Measurements from ENCODE around the gene MAPK9.

Gene MAPK9

GRCh38 chr5:180291943-180292831 is at the start of gene MAPK9:
TSS of gene MAPK9 (minus strand) at chr5:180292083. CDS start at chr5:180280561, 11,522 bp downstream.
- H3K4me2 ChIP-seq (ENCODE audit: low read depth, low read length, poor library complexity, severe bottlenecking): peak within 1 kb of the TSS; percentile 92
- H3K36me3 ChIP-seq (ENCODE audit: insufficient read depth, low read length): no peaks in the 10 kb centered on the region
- peaks cover 4% of the 10 kb centered on the region for H4K20me1 ChIP-seq (ENCODE audit: insufficient read depth, low read length, poor library complexity, severe bottlenecking)
- H3K4me1 ChIP-seq (ENCODE audit: insufficient read depth, low read length, poor library complexity, severe bottlenecking): peaks cover 14% of the 10 kb centered on the region
- no peaks in the 10 kb centered on the region for H3K27me3 ChIP-seq (ENCODE audit: insufficient read depth, low read length, poor library complexity, severe bottlenecking)
- TF ChIP-seq EZH2phosphoT487 (IDR thresholded peaks at IDR 0.05; ENCODE audit: borderline replicate concordance) (no peak), CTCF (conservative IDR thresholded peaks at IDR 0.05; ENCODE audit: low read length) (no peak)
- H3F3A ChIP-seq (ENCODE audit: low read depth): no peaks in the 10 kb centered on the region
- no peaks in the 10 kb centered on the region for H3K9me3 ChIP-seq (ENCODE audit: insufficient read depth, low read depth, low read length)
- peak within 1 kb of the TSS; percentile 79 for H3K9ac ChIP-seq (ENCODE audit: low read depth, low read length, poor library complexity, severe bottlenecking)
- peak within 1 kb of the TSS; percentile 83 for H3K4me3 ChIP-seq (ENCODE audit: low read length, poor library complexity, severe bottlenecking)
- peaks cover 26% of the 10 kb centered on the region for H3K79me2 ChIP-seq (ENCODE audit: insufficient read depth, low read length)
- peak within 1 kb of the TSS; percentile 87; the same call in 1 of the 2 replicates for H2AFZ ChIP-seq (ENCODE audit: low read length)
- no peaks in the 10 kb centered on the region for H3K9me2 ChIP-seq (replicated peaks; ENCODE audit: low read depth, low read length)

- no peaks in the 10 kb centered on the region for H3K79me2 ChIP-seq (ENCODE audit: insufficient read depth, low read length)
- H3K27me3 ChIP-seq (ENCODE audit: insufficient read depth, low read length, poor library complexity, severe bottlenecking): no peaks in the 10 kb centered on the region
- H3K36me3 ChIP-seq (ENCODE audit: insufficient read depth, low read length): no peaks in the 10 kb centered on the region
- H3K4me2 ChIP-seq (ENCODE audit: low read depth, low read length, poor library complexity, severe bottlenecking): no peak overlapping the region
- H3K9ac ChIP-seq (ENCODE audit: low read depth, low read length, poor library complexity, severe bottlenecking): no peak overlapping the region
- H3K9me2 ChIP-seq (replicated peaks; ENCODE audit: low read depth, low read length): no peaks in the 10 kb centered on the region
- no peaks in the 10 kb centered on the region for H3F3A ChIP-seq (ENCODE audit: low read depth)
- TF ChIP-seq EZH2phosphoT487 (IDR thresholded peaks at IDR 0.05; ENCODE audit: borderline replicate concordance) (no peak), CTCF (conservative IDR thresholded peaks at IDR 0.05; ENCODE audit: low read length) (no peak)
- no peak overlapping the region for H2AFZ ChIP-seq (ENCODE audit: low read length)
- H3K9me3 ChIP-seq (ENCODE audit: insufficient read depth, low read depth, low read length): no peaks in the 10 kb centered on the region
- H4K20me1 ChIP-seq (ENCODE audit: insufficient read depth, low read length, poor library complexity, severe bottlenecking): no peaks in the 10 kb centered on the region
- H3K4me3 ChIP-seq (ENCODE audit: low read length, poor library complexity, severe bottlenecking): no peak overlapping the region
- no peaks in the 10 kb centered on the region for H3K4me1 ChIP-seq (ENCODE audit: insufficient read depth, low read length, poor library complexity, severe bottlenecking)
Measured at GRCh38 chr5:180341595-180341994, 49.7 kb upstream of the MAPK9 start.

- no peaks in the 10 kb centered on the region for H3K4me1 ChIP-seq (ENCODE audit: insufficient read depth, low read length, poor library complexity, severe bottlenecking)
- H3K9ac ChIP-seq (ENCODE audit: low read depth, low read length, poor library complexity, severe bottlenecking): no peak overlapping the region
- H4K20me1 ChIP-seq (ENCODE audit: insufficient read depth, low read length, poor library complexity, severe bottlenecking): no peaks in the 10 kb centered on the region
- H3K9me3 ChIP-seq (ENCODE audit: insufficient read depth, low read depth, low read length): no peaks in the 10 kb centered on the region
- H2AFZ ChIP-seq (ENCODE audit: low read length): no peak overlapping the region
- no peaks in the 10 kb centered on the region for H3K9me2 ChIP-seq (replicated peaks; ENCODE audit: low read depth, low read length)
- no peak for TF ChIP-seq EZH2phosphoT487 (IDR thresholded peaks at IDR 0.05; ENCODE audit: borderline replicate concordance)
- no peak for TF ChIP-seq CTCF (conservative IDR thresholded peaks at IDR 0.05; ENCODE audit: low read length)
- H3K27me3 ChIP-seq (ENCODE audit: insufficient read depth, low read length, poor library complexity, severe bottlenecking): no peaks in the 10 kb centered on the region
- no peak overlapping the region for H3K4me2 ChIP-seq (ENCODE audit: low read depth, low read length, poor library complexity, severe bottlenecking)
- no peak overlapping the region for H3K4me3 ChIP-seq (ENCODE audit: low read length, poor library complexity, severe bottlenecking)
- H3K79me2 ChIP-seq (ENCODE audit: insufficient read depth, low read length): no peaks in the 10 kb centered on the region
- H3F3A ChIP-seq (ENCODE audit: low read depth): no peaks in the 10 kb centered on the region
- H3K36me3 ChIP-seq (ENCODE audit: insufficient read depth, low read length): no peaks in the 10 kb centered on the region
Measured at GRCh38 chr5:180340856-180341255, 49.0 kb upstream of the MAPK9 start.

Measured in Loucy (cell line).